ENCODE results near the gene TENT4B.

The TENT4B gene

DNA sequence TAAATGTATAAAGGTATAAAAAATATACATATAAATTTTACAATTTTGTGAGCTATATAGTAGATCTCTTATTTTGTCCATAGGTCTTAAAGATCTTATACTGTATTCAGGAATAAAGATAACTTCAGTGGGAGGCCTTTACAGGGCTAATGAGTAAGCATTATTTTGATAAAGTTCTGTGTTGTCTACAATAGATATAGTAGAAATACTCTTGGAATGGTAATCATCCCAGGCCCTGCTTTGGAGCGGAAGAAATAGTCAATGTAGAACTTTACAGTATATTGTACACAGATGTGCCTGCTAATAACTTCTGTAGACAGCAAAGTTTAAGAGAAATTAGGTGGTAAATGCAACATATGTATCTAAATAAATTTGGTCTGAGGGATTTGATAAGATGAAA lies 42.6 kb downstream of the TENT4B start:
- DNase-seq (ENCODE audit: low spot score) = no peak

DNA sequence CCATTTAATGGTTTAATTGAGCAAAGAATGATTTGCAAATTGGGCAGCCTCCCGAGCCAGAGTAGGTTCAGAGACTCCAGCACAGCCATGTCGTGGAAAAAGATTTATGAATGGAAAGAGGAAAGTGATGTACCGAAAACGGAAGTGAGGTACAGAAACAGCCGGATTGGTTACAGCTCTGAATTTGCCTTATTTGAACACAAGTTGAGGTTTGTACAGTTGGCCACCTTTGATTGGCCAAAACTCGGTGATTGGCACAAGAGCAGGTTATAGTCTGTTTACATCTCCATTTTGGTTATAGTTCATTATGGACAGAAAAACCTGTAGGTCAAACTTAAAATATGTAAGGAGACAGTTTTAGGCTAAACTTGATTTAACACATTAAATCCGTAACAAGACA lies 44.5 kb downstream of the TENT4B start:
- DNase-seq (ENCODE audit: low spot score) = no peak

DNA sequence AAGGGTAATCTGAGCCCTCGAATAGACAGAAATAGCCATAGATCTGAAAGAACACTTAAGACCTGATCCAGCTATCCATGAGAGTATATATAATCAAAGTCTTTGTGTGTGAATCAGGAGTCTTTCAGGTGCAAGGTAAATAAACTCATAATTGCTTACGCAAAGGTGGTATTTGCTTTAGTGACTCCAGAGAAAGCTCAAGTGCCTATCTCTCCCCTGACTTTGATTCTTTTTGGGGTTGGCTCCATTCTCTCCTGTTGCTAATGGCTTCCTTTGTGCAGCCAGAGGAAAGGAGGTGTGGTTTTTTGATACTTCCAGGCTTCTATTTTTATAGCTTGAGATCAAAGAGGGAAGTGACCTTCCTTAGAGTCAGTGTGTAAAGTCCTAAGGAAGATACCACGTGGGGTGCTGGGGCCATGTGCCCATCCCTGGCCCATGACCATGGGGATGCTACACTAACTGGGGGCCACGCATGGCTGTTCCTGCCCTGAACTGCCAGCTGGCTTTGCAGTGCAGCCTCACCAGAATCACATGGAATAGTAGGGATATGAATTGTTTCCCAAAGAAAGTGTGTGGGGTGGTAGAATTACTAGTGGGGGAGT lies 45.8 kb downstream of the TENT4B start:
- no peak for DNase-seq (ENCODE audit: low spot score)

GRCh38 chr16:50201787-50202186 lies 48.7 kb downstream of the TENT4B start:
- DNase-seq (ENCODE audit: low spot score) = no peak

DNA sequence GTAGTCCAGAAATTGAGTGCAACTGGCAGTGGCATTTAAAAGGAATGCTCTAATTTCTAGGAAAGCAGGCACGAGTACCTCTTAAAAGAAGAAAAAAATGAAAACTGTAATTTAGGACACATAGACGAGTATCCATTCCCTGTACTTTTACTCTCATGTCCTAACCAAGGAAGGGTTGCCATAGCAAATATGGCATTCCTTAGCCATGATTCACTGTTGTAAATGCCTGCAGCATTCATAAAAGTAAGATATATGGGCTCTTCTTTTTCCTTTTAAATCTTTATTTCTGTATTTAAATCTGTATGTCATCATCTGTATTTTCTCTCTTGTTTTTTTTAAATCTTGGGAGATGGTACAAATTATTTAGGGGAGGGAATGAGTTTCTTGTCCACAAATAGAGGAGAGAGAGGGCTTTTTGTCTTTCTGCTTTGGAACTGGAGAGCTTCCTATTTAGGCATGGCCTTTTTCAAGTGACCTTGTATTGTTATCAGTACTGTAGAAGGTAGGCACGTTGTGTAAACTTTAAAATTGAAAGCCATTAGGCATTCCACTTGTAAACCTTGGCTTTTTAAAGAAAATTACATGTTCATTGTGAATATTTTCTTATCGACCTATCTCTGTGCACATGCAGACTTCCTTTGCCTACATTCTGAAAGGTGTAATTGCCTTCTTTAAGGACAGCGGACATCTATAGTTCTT lies 50.0 kb downstream of the TENT4B start:
- DNase-seq (ENCODE audit: low spot score) = peak; percentile 77

DNA sequence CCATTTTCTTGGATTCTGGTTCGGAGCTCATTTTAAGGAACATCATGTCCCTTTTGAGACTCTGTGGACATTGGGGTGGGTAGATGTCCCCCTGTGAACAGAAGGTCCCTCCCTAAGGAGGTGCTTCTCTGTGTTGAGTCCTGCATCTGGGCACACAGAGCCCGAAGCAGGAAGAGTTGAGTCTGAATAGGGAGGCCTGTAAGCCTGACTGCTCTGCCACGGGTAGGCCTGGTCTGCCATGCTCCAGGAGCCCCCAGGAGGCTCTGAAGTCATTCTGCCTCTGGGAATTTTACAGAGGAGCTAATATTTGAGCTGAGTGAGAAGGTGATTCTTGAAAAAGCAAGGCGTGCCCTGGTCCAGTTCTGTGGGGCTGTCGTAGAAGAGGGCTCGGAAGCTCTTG lies 50.6 kb downstream of the TENT4B start:
- no peak for DNase-seq (ENCODE audit: low spot score)

DNA sequence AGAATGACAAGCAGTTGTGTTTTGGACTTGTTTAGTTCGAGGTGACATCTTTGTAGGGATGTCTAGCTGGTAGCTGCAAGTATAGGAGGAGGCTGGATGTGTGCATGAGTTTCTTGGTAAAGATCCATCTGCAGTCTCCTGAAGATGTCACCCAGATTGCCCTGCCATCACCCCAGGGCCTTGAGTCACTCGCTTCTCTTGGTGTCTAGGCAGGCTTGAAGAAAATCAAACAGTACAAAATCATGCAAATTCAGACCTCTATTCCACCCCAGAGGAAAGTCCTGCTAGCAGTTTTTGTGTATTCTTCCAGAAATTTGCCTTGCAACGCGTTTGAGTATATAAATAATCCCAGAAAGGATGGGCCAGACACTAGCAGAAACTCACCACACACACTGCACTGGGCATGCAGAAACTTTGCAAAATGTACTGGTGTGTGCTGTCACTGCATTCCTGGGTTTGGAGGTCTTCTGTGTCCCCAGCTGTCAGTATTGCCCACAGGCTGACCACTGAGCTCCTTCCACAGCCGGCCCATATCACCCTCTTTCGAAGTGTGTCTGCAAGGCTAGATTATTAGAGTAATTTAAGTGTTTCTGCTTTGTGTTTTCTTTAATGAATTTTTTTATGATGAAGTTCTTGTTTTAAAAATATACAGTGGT lies 51.5 kb downstream of the TENT4B start:
- DNase-seq (ENCODE audit: low spot score) = peak; percentile 29

DNA sequence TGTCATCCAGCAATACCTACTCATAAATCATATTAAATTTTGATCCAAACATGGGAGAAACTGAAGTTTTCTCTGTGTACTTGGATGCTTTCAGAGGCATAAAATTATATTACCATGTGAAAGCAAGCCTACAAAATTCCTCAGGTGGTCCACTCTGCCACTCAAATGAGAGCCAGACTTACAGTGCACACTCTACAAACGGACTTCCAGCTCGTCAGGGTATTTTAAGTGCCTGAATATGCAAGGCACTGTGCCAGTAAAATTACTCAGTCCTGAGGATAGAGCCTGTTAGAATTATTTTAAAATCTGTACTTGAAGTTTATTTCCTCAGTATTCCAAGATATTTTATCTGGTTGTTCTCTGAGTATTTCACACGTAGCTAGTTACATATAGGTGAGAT lies 54.5 kb downstream of the TENT4B start:
- DNase-seq (ENCODE audit: low spot score) = peak; percentile 35

- no peak for DNase-seq (ENCODE audit: low spot score)
Measured at GRCh38 chr16:50208460-50208931, 55.4 kb downstream of the TENT4B start.

DNA sequence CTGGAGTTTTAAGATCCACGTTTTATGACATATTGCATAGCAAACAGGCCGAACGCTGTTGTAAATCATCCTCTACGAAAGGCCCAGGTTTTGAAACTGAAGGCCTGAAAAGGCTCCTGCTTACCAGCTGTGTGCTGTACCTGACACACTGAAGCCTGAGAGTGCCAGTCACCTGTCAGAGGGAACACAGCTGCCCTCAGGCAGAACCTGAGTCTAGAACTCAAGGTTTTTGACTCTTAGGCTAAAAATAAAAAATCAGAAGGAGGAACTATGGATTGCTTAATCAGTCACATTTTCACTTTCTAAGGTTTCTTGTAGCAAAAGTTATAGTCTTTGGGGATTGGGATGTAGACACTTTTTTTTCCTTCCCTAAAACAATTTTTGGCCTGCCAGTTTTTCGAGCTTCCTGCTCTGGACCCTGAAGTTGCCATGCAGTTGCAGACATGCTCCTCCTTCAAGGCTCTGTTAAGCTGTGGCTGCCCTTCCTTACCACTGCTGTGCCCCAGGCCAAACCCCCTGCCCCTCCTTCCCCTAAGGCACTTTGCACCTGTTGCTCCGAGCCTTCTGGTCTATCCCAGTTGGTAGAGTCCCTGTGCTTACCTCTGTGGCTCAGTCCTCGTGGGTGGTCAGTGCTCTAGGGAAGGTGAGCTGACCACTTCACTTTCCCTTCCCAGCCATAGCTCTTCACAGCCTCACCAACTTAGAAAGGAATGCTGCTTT lies 56.6 kb downstream of the TENT4B start:
- no peak for DNase-seq (ENCODE audit: low spot score)

DNA sequence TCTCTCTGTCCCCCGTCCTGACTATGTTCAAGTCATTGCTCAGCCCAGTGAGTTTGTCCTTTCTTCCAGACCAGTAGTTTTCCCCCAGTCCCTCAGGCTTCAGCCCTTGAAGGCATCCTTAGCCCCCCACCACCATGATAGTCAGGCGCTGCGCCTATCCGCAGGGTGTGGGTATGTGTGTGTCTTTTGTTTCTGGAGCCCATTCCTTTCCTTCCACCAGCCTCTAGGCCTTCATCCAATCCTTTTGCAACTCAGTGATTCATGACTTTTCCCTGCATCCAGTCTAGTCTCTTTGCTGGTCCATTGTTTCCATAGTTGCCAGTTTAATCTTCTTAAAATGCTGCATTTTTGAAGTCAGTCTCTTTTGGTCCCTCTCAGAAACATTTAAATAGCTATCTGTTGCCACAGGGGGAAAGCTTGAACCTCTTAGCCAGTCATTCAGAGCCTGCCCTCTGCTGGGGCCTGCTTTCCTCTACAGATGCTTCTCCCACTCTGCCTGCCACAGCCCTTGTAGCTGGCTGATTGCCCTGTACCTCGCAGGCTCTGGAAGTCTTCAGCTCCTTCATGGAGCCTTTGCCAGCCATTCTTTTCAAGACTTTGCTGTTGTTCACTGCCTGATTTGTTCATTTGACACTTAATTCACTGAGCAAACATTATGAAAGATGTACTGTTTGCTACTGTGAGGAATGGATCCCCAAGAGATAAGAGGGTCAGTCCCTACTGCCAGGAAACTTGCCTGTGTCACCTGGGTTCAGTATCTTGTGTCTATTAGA lies 57.3 kb downstream of the TENT4B start:
- DNase-seq (ENCODE audit: low spot score) = peak; percentile 87

DNA sequence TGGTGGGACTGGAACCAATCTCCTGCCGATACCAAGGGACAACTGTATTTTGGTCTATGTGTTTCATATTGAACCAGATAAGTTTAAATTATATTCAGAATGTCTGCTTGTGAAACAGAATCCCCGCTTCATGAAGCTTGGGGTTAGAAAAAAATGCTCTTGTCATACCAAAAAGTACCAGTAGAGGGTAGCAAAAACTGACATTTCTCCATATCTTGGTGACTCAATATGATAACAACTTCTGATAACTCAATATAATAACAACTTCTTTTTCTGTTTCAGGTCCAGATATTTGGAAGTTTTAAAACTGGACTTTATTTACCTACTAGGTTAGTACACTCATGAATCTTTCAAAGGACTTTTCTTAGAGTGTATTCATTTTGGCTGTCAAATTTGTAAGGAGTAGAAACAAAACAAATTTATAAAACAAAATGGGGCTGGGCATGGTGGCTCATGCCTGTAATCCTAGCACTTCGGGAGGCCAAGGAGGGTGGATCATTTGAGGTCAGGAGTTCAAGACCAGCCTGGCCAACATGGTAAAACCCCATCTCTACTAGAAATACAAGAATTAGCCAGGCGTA lies 60.9 kb downstream of the TENT4B start:
- peak; percentile 45 for DNase-seq (ENCODE audit: low spot score)

GRCh38 chr16:50215680-50216079 lies 62.6 kb downstream of the TENT4B start:
- DNase-seq (ENCODE audit: low spot score) = no peak

DNA sequence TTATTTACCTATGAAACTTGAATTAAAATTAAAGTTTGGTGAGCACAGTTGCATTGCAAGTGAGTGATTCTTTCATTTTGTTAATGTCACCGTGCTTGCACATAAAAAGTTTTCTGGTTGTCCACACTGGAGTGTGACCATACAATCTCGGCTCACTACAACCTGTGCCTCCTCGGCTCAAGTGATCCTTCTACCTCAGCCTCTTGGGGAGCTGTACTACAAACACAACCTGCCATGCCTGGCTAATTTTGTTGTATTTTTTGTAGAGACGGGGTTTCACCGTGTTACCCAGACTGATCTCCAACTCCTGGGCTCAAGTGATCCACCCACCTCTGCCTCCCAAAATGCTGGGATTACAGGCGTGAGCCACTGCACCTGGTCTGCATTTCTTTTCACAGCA lies 63.1 kb downstream of the TENT4B start:
- DNase-seq (ENCODE audit: low spot score) = no peak

GRCh38 chr16:50219402-50219975 lies 66.4 kb downstream of the TENT4B start:
- no peak for DNase-seq (ENCODE audit: low spot score)

DNA sequence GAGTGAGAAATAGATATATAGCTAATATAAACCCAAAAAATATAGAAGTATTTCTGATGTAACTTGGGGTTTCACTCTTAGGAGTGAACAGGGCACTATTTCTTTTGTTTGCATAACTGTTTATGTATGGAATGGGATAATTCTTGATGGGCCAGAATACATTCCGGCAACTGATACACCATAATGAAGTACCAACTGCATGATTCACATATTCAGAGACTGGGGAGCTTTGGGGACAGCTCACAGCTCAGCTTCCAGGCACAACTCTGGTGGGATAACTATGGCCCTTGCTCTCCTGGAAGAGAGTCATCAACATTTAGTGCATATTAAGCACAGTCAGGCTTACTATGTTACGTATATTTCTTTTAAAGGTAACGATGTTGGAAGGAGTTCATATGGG lies 71.2 kb downstream of the TENT4B start:
- DNase-seq (ENCODE audit: low spot score) = no peak

DNA sequence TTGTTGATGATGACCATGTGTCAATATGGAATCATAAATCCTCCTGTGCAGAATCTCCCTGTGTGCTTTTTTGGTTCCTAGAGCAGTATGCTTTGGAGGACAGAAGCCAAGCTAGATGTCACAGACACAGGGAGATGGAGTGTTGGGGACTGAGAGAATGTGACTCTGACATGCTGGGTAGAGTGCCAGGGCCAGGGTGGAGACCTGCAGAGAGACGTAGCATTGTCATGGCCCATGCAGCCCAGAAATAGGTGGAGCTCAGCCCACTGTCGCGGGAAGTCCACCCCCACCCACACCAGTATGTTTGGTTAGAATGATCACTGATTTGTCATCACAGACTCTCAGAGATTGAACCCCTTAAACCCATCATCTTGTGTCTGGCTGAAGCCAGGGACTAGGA lies 74.0 kb downstream of the TENT4B start:
- no peak for DNase-seq (ENCODE audit: low spot score)

GRCh38 chr16:50227665-50228064 lies 74.6 kb downstream of the TENT4B start:
- DNase-seq (ENCODE audit: low spot score) = no peak

DNA sequence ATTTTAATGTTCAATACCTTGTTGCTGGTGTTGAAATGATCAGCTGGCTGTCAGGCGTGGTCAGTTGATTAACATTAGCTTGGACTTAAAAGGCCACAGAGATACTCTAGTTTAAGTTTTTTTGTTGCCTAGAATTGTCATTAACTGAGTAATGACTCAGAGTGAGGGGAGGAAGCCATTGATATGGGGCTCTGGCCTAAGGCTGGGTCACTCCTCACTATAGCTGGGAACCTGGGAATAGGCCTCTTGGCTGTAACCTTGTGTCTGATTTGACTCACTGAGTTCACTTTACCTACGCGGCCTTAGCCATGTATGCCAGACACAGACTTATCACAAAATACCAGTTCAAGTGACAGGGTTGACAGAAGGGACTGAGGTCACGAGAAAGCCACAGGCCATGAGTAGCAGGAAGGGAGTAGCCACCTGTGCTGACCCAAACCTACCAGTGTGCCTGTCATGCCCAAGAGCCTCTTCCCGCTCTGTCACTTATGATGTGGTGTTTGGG lies 75.3 kb downstream of the TENT4B start:
- DNase-seq (ENCODE audit: low spot score) = no peak

DNA sequence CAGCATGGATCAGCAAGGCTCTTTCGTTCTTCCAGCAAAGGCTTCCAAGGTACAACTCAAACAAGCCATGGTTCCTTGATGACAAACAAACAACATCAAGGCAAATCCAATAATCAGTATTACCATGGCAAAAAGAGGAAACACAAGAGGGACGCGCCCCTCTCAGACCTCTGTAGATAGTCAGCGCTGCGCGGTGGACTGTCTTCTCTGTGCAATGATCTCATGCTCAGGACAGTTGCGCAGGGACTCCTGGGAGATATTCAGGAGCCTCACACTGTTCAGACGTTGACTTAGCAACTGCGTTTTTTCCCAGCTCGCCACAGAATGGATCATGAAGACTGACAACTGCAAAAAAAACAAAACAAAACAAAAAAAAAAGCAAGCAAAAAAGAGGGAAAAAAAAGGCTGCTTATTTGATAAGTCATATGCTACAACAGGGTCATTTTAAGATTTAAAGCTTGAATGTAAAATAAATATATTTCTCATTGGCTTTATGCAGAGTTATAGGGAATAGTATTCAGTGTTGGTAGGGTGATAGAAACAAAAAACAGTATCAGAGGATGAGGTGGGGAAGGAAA lies 76.1 kb downstream of the TENT4B start:
- no peak for DNase-seq (ENCODE audit: low spot score)
